GM19463 (cell line): ENCODE results near the gene TBC1D8.

ENCODE experiments used
- ATAC-seq: cut with Tn5 transposase; IDR thresholded peaks from one replicate; pipeline ENCODE4 v1.9.1; 2021; ENCODE audit warnings: mild to moderate bottlenecking, moderate library complexity; ENCODE audit not compliant: unreplicated experiment

Gene TBC1D8

DNA sequence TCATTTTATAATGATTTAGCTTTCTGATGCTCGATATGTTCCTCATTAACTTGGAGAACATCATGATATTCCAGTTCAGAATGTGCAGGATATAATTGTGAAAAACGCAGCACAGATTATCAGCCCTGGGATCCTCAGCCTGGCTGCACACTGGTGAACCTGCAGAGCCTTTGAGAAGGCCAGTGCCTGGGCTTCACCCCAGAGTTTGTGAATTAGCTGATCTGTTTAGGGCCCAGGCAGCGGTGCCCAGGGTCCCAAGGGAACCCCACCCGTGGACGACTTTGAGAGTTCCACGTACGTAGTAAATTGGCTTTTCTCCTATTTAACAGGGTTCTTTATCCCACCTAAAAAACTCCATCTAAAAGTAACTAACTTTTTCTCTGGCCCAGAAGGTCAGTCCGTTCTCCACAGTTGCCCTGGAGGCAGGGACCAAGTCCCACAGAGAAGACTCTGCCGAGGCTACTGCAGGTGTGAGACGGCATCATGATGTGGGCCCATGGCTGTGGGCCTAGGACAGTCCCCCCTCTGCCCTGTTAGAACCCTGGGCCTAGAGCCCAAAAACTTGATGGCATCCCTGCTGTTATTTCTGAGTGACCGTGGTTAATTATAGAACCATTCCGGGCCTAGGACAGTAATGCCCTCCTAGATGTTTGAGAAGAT lies 188.7 kb downstream of the TBC1D8 start:
- ATAC-seq = no peak

DNA sequence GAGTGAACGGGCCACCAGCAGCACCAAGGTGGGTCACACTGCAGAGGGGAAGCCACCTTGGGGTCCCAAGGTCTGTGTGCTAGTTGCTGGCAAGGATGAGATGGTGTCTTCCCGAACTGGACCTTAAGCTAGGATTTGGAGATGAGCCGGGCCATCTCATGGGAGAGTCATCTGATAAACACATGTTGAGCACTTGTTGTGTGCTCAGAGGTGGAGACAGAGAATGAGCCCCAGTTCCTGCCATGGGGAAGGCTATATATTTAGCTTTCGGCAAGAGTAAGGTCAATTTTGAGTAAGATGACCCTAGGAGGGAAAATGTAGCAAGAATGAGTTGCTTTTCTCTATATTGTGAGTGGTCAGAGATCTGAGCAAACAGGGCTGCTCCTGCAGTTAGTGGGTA lies 190.5 kb downstream of the TBC1D8 start:
- ATAC-seq = no peak

DNA sequence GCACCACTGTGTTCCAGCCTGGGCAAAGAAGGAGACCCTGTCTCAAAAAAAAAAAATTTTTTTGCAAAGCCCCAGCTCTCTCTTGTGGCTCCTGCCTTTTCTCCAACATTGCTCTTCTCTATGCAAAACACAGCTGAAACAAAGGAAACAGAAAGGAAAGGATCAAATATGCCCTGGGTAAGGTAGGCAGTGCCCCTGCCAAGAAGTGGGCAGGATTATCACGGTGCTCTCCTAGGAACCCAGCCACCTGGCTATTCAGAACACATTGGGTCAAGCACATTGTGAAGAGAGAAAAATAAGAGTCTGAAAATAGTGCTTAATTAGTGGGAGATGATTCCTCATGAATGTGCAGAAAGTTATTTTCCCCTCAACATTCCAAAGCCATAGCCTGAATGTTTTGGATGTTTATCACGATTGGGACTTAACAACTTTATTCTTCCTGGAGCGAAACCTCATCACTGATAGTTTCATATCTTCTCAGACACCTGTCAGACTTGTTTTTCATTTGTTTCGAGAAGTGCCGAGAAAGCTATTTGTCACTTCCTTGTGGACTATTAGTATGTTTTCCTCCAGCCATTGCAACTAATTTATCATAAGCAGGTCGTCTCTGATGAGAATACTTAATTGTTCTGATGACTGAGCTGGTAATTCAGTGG lies 191.8 kb downstream of the TBC1D8 start:
- no peak for ATAC-seq

- no peak for ATAC-seq
Observed at GRCh38 chr2:100957996-100958653, 193.1 kb downstream of the TBC1D8 start.
